RWPE2 (cell line): Measurements from ENCODE around the gene MROH7.

Experiments used
- ATAC-seq: fragments of 200-7000 bp; cut with Tn5 transposase; 3 replicates; pipeline ENCODE4 v1.9.1; 2021; ENCODE audit warnings: low read depth
- DNase-seq: peaks from one replicate; pipeline ENCODE4 v3.0.0-alpha.2; 2020; ENCODE audit warnings: low spot score
- H3K27ac ChIP-seq: fragments of 450-650 bp; 2 replicates; pipeline ENCODE4 v1.5.1; 2017; ENCODE audit warnings: mild to moderate bottlenecking; ENCODE audit not compliant: poor library complexity, severe bottlenecking
- H3K27me3 ChIP-seq: fragments of 250-450 bp; sonication (Bioruptor Pico); 2 replicates; pipeline ENCODE4 v1.5.1; 2021; ENCODE audit warnings: mild to moderate bottlenecking, moderate library complexity; ENCODE audit not compliant: insufficient read depth, poor library complexity, severe bottlenecking
- H3K36me3 ChIP-seq: fragments of 250-450 bp; sonication (Bioruptor Pico); 2 replicates; pipeline ENCODE4 v1.5.1; 2020; ENCODE audit warnings: low read depth, mild to moderate bottlenecking, moderate library complexity
- H3K4me1 ChIP-seq: fragments of 250-450 bp; sonication (Bioruptor Pico); 2 replicates; pipeline ENCODE4 v1.5.1; 2021; ENCODE audit warnings: mild to moderate bottlenecking, moderate library complexity; ENCODE audit not compliant: insufficient read depth, poor library complexity, severe bottlenecking
- H3K4me3 ChIP-seq: fragments of 250-450 bp; sonication (Bioruptor Pico); 2 replicates; pipeline ENCODE4 v1.5.1; 2021; ENCODE audit warnings: mild to moderate bottlenecking, moderate library complexity; ENCODE audit not compliant: severe bottlenecking
- H3K9me3 ChIP-seq: fragments of 250-450 bp; sonication (Bioruptor Pico); 2 replicates; pipeline ENCODE4 v1.5.1; 2021; ENCODE audit warnings: mild to moderate bottlenecking, moderate library complexity; ENCODE audit not compliant: severe bottlenecking
- CTCF ChIP-seq: fragments of 450-650 bp; IDR thresholded peaks from one replicate; pipeline ENCODE4 v1.5.1; 2017; ENCODE audit warnings: mild to moderate bottlenecking, moderate library complexity; ENCODE audit not compliant: poor library complexity, severe bottlenecking

Gene MROH7

DNA sequence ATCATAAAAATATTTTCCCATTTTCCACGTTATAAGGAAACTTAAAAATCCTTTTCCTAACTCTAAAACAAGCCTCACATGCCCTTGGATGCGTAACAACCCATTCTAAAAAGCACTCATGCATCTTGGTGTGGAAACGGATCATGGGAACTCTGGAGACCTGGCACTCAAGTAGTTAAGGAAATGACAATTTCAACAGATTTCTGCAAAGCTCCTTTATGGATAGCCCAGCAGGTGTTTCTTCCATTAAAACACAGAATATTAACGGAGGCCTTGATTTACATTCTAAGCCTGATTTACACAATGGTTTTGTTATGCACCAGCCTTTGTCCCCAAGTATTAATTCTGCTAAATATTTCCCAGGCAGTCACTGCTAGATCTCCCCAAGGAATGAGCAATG is 109.8 kb downstream of the MROH7 start:
- DNase-seq (no peak), ATAC-seq (no peak)
- no peak overlapping the region for H3K27ac ChIP-seq
- no peaks in the 10 kb centered on the region for H3K36me3 ChIP-seq
- no peak for TF ChIP-seq CTCF
- no peaks in the 10 kb centered on the region for H3K27me3 ChIP-seq
- no peaks in the 10 kb centered on the region for H3K9me3 ChIP-seq
- H3K4me3 ChIP-seq: no peak overlapping the region
- no peaks in the 10 kb centered on the region for H3K4me1 ChIP-seq

GRCh38 chr1:54754045-54754444 is 112.5 kb downstream of the MROH7 start:
- Histone ChIP-seq H3K27me3 (no peaks in the 10 kb centered on the region), H3K27ac (no peak overlapping the region), H3K4me3 (no peak overlapping the region), H3K36me3 (0 out of 2 replicates have a peak, but pooled peaks cover 5% of the 10 kb centered on the region), H3K9me3 (no peaks in the 10 kb centered on the region), H3K4me1 (no peaks in the 10 kb centered on the region)
- ATAC-seq: no peak
- DNase-seq: no peak
- no peak for TF ChIP-seq CTCF

DNA sequence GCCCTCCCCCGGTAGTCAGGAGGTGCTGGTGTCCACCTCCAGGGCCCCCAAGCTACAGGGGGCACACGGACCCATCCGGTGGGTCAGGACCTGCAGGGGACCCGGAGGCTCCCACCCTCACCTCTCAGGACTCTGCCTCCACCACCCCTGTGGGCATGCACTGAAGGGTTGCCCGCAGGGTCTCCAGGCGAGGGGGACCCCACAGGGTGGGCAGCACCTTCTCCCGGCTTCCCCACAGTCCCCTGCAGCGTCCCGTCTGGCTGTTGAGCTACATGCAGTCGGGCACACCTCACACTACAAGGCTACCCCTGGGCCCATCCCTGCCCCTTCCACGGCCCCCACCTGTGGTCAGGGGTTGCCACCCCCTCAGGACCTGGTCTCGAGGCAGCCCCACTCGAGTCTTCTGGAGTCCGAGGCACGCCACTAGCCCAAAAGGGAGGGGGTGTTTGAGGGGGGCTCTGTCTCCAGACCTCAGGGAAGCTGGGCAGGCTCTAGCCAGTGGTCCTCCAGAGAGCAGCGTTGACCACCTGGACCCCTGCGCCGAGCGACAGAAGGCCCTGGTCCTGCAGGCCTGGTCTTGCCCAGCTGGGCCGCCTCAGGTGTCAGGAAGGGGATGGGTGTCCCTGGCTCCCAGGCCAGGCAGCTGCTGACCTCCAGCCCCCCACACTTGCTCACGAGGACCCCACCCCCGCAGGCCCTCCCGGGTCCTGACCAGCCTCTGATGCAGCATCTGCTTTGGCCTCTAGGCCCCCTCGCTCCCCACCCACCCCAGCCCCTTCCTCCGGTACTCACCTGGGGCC is 113.1 kb downstream of the MROH7 start:
- 0 out of 2 replicates have a peak, but pooled peaks cover 5% of the 10 kb centered on the region for H3K36me3 ChIP-seq
- no peaks in the 10 kb centered on the region for H3K27me3 ChIP-seq
- ATAC-seq: no peak

DNA sequence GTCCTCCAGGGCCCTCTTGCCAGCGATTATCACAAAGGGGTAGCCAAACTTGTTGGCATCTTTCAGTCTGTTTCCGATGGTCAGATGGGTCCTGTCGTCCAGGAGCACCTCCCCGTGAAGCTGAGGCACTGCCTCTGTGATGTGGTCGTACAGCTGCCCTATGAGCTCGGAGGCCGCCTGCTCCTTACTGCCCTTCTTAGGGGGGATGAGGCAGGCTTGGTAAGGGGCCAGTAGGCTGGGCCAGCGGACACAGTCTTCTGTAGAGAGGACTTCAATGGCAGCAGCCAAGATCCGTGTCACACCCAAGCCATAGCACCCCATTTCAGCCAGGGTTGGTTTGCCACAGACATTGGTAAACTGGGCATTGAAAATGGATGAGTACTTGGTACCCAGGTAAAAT is 116.2 kb downstream of the MROH7 start:
- no peak for TF ChIP-seq CTCF
- no peaks in the 10 kb centered on the region for H3K4me1 ChIP-seq
- H3K27ac ChIP-seq: no peak overlapping the region
- ATAC-seq (no peak), DNase-seq (no peak)
- H3K27me3 ChIP-seq: no peaks in the 10 kb centered on the region
- H3K9me3 ChIP-seq: no peaks in the 10 kb centered on the region
- H3K4me3 ChIP-seq: no peak overlapping the region
- 0 out of 2 replicates have a peak, but pooled peaks cover 5% of the 10 kb centered on the region for H3K36me3 ChIP-seq

More for the DNA sequence above, 113.1 kb downstream of the MROH7 start:
- no peak overlapping the region for H3K4me3 ChIP-seq
- no peak for DNase-seq
- no peaks in the 10 kb centered on the region for H3K4me1 ChIP-seq
- no peak for TF ChIP-seq CTCF
- no peaks in the 10 kb centered on the region for H3K9me3 ChIP-seq
- no peak overlapping the region for H3K27ac ChIP-seq

DNA sequence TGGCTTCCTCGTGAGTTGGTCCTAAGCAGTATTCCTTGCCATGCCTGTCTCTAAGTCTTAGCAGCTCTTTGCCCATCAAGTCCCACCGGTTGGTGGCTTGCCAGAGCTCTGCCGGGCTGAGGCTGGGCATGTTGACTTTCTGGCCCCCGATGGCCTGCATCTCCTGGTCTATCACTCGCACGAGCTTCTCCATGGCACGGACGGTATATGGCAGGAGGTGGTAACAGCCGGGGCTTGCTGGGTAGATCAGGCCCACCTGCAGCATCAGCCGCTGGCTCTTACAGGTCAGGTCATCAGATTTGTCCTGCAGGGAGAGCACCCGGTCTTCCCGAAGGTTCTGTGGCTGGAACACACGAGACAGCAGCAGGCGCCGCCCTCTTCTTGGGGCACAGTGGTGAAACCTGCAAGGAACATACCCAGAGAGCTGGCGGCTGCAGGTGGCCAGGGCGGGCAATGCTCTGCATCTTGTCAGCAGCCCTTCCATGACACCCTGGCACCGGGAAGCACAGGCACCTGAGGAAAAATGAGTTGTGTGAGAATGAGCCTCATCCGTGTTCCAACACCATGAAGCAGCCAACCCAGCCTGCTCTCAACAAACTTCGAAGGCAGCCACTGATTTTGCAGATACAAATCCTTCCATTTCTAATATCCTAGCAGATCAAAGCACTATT is 117.2 kb downstream of the MROH7 start:
- no peaks in the 10 kb centered on the region for H3K27me3 ChIP-seq
- DNase-seq (no peak), ATAC-seq (no peak)
- no peak for TF ChIP-seq CTCF
- H3K27ac ChIP-seq: no peak overlapping the region
- H3K4me3 ChIP-seq: no peak overlapping the region
- no peaks in the 10 kb centered on the region for H3K4me1 ChIP-seq
- H3K36me3 ChIP-seq: 0 out of 2 replicates have a peak, but pooled peaks cover 5% of the 10 kb centered on the region
- no peaks in the 10 kb centered on the region for H3K9me3 ChIP-seq
